SU-DHL-6 (cell line): ENCODE measurements around the gene MPPED2.

Experiments
- H2AFZ ChIP-seq: fragments of 200-600 bp; sonication (generic); 2 replicates; pipeline ENCODE4 v1.6.1; 2014; ENCODE audit warnings: low read depth, mild to moderate bottlenecking, moderate library complexity, mixed read lengths, antibody characterized with exemption, low read length; ENCODE audit not compliant: severe bottlenecking
- H3F3A ChIP-seq: fragments of 200-600 bp; shearing (Covaris generic); 2 replicates; pipeline ENCODE4 v1.6.0; 2016; ENCODE audit warnings: antibody characterized with exemption, mild to moderate bottlenecking; ENCODE audit not compliant: insufficient read depth
- H3K27ac ChIP-seq: fragments of 200-600 bp; sonication (generic); 2 replicates; pipeline ENCODE4 v1.5.1; 2016; ENCODE audit warnings: low read depth, mild to moderate bottlenecking, low read length, moderate library complexity, mixed read lengths
- H3K27me3 ChIP-seq: fragments of 200-600 bp; sonication (generic), shearing (Covaris generic); 2 replicates; pipeline ENCODE4 v1.6.0; 2014; ENCODE audit warnings: mild to moderate bottlenecking, low read length
- H3K36me3 ChIP-seq: fragments of 200-600 bp; sonication (generic); 2 replicates; pipeline ENCODE4 v1.6.1; 2014; ENCODE audit warnings: mild to moderate bottlenecking, low read length, mixed read lengths
- H3K4me2 ChIP-seq: fragments of 300-600, 200-600 bp; shearing (Covaris generic), sonication (generic); 2 replicates; pipeline ENCODE4 v1.6.0; 2014; ENCODE audit warnings: low read length, low read depth, mild to moderate bottlenecking; ENCODE audit not compliant: poor library complexity, severe bottlenecking
- H3K4me3 ChIP-seq: fragments of 200-600 bp; sonication (generic); 2 replicates; pipeline ENCODE4 v1.5.1; 2014; ENCODE audit warnings: antibody characterized with exemption, low read length, mild to moderate bottlenecking, mixed read lengths; ENCODE audit not compliant: insufficient read depth, poor library complexity, severe bottlenecking
- H3K79me2 ChIP-seq: fragments of 200-600 bp; sonication (generic); 2 replicates; pipeline ENCODE4 v1.6.1; 2014; ENCODE audit warnings: mild to moderate bottlenecking, low read length, moderate library complexity; ENCODE audit not compliant: insufficient read depth
- H3K9ac ChIP-seq: fragments of 200-600 bp; sonication (generic); 2 replicates; pipeline ENCODE4 v1.7.0; 2014; ENCODE audit warnings: mild to moderate bottlenecking, low read length
- H3K9me2 ChIP-seq: fragments of 200-600 bp; sonication (generic); replicated peaks from 2 replicates; pipeline ENCODE4 v1.6.1; 2014; ENCODE audit warnings: low read length; ENCODE audit not compliant: insufficient read depth
- H3K9me3 ChIP-seq: fragments of 200-600 bp; sonication (generic); 2 replicates; pipeline ENCODE4 v1.6.1; 2014; ENCODE audit warnings: low read length, mixed read lengths; ENCODE audit not compliant: insufficient read depth
- H4K20me1 ChIP-seq: fragments of 200-600 bp; sonication (generic); 2 replicates; pipeline ENCODE4 v1.6.1; 2014; ENCODE audit warnings: low read depth, mild to moderate bottlenecking, antibody characterized with exemption, low read length, moderate library complexity, mixed read lengths
- EZH2phosphoT487 ChIP-seq: fragments of 200-600 bp; sonication (generic), shearing (Covaris generic); conservative IDR thresholded peaks from 2 replicates; pipeline ENCODE4 v1.6.1; 2018; ENCODE audit warnings: mild to moderate bottlenecking, antibody characterized with exemption, low read length, moderate library complexity, mixed read lengths
- TF ChIP-seq, protein P1 (sequence below): fragments of 200-600 bp; sonication (generic); IDR thresholded peaks from one replicate; pipeline ENCODE4 v1.5.1; 2017; ENCODE audit warnings: antibody characterized with exemption, mild to moderate bottlenecking, low read length, moderate library complexity; ENCODE audit not compliant: insufficient read depth, poor library complexity, severe bottlenecking

The MPPED2 gene

DNA sequence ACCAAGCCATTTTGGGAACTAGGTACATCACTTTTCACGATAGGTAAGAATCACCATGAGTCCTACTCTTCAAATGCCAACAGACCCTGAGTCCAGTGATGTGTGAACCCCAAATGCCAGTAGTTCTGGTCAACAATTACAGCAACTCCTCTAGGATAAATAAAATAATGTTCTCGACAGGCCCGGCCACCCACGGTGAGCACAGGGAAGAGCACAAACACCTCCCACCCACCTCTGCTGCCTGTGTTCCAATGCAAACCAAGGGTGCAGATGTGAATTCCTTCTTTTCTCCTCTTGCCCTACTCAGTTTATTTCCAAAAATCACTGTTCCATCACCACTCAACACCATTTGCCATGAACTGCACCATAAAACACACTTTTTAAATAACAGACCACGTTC lies 33.3 kb downstream of the MPPED2 start:
- H3K4me2 ChIP-seq = no peak overlapping the region

DNA sequence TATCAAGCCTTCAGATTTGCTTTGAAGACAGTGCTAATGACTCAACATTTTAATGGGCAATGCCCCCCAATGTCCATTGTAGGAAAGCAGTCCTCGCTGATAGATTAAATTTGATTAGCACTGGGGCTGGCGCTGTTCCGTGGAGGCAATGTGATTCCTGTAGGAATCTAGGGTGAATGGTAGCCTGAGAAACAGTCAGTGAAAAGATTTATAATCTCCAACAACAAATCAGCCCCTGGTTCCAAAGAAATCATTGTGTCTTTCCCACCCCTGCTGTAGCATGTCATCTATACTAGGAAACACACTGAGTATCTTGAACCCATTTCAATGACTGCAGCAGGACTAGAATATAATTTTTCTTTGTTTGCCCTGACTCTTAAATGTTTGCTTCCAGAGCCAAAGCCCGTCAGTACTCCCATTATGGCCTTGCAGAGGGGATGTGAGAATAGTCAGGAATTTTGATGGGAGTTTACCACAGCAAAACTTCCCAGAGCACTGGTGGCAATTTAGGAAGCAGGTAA lies 36.1 kb downstream of the MPPED2 start:
- H3K4me2 ChIP-seq = no peak overlapping the region
- H3F3A ChIP-seq = no peaks in the 10 kb centered on the region
- H3K27me3 ChIP-seq = no peaks in the 10 kb centered on the region
- no peak overlapping the region for H3K27ac ChIP-seq
- no peaks in the 10 kb centered on the region for H3K79me2 ChIP-seq
- no peaks in the 10 kb centered on the region for H3K36me3 ChIP-seq
- no peaks in the 10 kb centered on the region; the same call in 1 of the 2 replicates for H3K9me2 ChIP-seq
- no peak overlapping the region for H2AFZ ChIP-seq
- TF ChIP-seq EZH2phosphoT487 = no peak
- TF ChIP-seq, protein P1, sequence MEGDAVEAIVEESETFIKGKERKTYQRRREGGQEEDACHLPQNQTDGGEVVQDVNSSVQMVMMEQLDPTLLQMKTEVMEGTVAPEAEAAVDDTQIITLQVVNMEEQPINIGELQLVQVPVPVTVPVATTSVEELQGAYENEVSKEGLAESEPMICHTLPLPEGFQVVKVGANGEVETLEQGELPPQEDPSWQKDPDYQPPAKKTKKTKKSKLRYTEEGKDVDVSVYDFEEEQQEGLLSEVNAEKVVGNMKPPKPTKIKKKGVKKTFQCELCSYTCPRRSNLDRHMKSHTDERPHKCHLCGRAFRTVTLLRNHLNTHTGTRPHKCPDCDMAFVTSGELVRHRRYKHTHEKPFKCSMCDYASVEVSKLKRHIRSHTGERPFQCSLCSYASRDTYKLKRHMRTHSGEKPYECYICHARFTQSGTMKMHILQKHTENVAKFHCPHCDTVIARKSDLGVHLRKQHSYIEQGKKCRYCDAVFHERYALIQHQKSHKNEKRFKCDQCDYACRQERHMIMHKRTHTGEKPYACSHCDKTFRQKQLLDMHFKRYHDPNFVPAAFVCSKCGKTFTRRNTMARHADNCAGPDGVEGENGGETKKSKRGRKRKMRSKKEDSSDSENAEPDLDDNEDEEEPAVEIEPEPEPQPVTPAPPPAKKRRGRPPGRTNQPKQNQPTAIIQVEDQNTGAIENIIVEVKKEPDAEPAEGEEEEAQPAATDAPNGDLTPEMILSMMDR = no peak
- H3K9me3 ChIP-seq = no peaks in the 10 kb centered on the region
- no peak overlapping the region for H3K9ac ChIP-seq
- no peaks in the 10 kb centered on the region for H4K20me1 ChIP-seq
- no peak overlapping the region for H3K4me3 ChIP-seq

More for the DNA sequence above, 33.3 kb downstream of the MPPED2 start:
- H3K9ac ChIP-seq = no peak overlapping the region
- H3F3A ChIP-seq = no peaks in the 10 kb centered on the region
- H3K9me2 ChIP-seq = no peaks in the 10 kb centered on the region
- H3K36me3 ChIP-seq = no peaks in the 10 kb centered on the region
- no peak for TF ChIP-seq EZH2phosphoT487
- TF ChIP-seq, protein P1 = no peak
- H3K4me3 ChIP-seq = no peak overlapping the region
- H3K27ac ChIP-seq = no peak overlapping the region
- H3K79me2 ChIP-seq = no peaks in the 10 kb centered on the region
- H2AFZ ChIP-seq = no peak overlapping the region
- no peaks in the 10 kb centered on the region for H4K20me1 ChIP-seq
- no peaks in the 10 kb centered on the region for H3K9me3 ChIP-seq
- H3K27me3 ChIP-seq = no peaks in the 10 kb centered on the region

DNA sequence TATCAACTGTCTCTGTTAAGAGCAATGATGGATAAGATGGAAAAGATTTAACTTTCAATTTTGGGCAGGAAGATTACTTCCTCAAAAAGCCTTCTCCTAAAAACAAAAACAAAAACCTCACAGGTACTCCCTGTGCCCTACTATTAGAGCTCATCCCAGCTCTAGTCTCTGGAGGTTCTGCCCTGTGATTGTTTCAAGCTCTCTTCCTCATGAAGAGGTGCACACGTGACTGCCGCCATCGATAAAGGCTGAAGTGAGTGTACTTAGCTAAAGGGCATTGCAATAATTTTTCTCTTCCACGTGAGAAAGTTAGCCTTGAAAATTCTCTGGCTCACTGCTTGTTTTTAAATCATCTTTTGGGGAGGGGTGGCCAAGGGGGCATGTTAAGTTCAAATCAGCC lies 36.6 kb downstream of the MPPED2 start:
- no peaks in the 10 kb centered on the region for H4K20me1 ChIP-seq
- H2AFZ ChIP-seq = no peak overlapping the region
- H3K4me2 ChIP-seq = no peak overlapping the region
- no peaks in the 10 kb centered on the region for H3F3A ChIP-seq
- H3K27ac ChIP-seq = no peak overlapping the region
- no peaks in the 10 kb centered on the region for H3K36me3 ChIP-seq
- TF ChIP-seq, protein P1 = no peak
- TF ChIP-seq EZH2phosphoT487 = no peak
- no peaks in the 10 kb centered on the region for H3K9me3 ChIP-seq
- no peaks in the 10 kb centered on the region; the same call in 1 of the 2 replicates for H3K9me2 ChIP-seq
- H3K79me2 ChIP-seq = no peaks in the 10 kb centered on the region
- H3K4me3 ChIP-seq = no peak overlapping the region
- no peaks in the 10 kb centered on the region for H3K27me3 ChIP-seq
- H3K9ac ChIP-seq = no peak overlapping the region

DNA sequence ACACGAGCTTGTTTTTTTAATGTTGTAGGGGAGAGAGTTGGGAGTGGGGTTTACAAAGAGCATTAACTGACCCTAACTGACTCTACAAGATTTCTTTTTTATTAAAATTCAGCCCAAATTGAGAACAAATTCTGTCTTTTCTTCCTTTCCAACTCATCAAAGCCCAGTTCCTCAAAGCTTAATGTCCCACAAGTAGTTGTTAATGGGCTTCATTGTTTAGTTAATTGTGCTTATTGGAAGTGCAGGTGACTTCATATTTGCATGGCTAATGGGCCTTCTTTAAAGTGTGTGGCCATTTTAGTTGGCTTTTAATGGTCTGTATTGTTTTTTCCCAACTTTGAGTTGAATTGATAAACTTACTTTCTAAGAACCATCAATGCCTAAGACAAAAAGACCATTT lies 39.8 kb downstream of the MPPED2 start:
- H3K9me2 ChIP-seq = no peaks in the 10 kb centered on the region; the same call in 1 of the 2 replicates
- no peak overlapping the region for H3K4me2 ChIP-seq
- no peaks in the 10 kb centered on the region for H3K79me2 ChIP-seq
- H3K27ac ChIP-seq = no peak overlapping the region
- H4K20me1 ChIP-seq = no peaks in the 10 kb centered on the region
- H3K9ac ChIP-seq = no peak overlapping the region
- no peak overlapping the region for H2AFZ ChIP-seq
- H3K4me3 ChIP-seq = no peak overlapping the region
- H3K36me3 ChIP-seq = no peaks in the 10 kb centered on the region
- H3K27me3 ChIP-seq = no peaks in the 10 kb centered on the region
- TF ChIP-seq EZH2phosphoT487 = no peak
- TF ChIP-seq, protein P1 = no peak
- H3K9me3 ChIP-seq = no peaks in the 10 kb centered on the region
- no peaks in the 10 kb centered on the region for H3F3A ChIP-seq
